ENCODE measurements around the gene CES2. TPM values are rescaled to one million over a fixed set of nuclear protein-coding genes. Genes with fewer than 3 reads are reported as not detected.
A peak's percentile ranks its signal among the peaks of the same experiment; 100 is the strongest.
"Not testable (repeated sequence)": the region's sequence is repeated elsewhere in the genome, so short reads cannot be mapped to it uniquely, and the experiment has no call there.

The CES2 gene
- total RNA-seq, 1 donor from 2014 or later, result 55.7 TPM

GRCh38 chr16:66983033-66983432, 47.7 kb downstream of the CES2 start:
- Histone ChIP-seq H3K4me3 (no peak overlapping the region), H3K27me3 (no peaks in the 10 kb centered on the region), H3K4me1 (no peaks in the 10 kb centered on the region), H3K9me3 (no peaks in the 10 kb centered on the region), H3K27ac (no peak overlapping the region), H3K36me3 (no peaks in the 10 kb centered on the region)
- DNase-seq (ENCODE audit: extremely low spot score in 2 of 2), result no peak
- intact Hi-C loops (cut with DNase I), result no loop called here
- TF ChIP-seq POLR2AphosphoS5 (IDR thresholded peaks at IDR 0.05; ENCODE audit: insufficient read depth in 1 of 2, low read depth in 1 of 2) (no peak), POLR2A (IDR thresholded peaks at IDR 0.05) (no peak), CTCF (IDR thresholded peaks at IDR 0.05) (no peak)

GRCh38 chr16:66984892-66985311, 49.6 kb downstream of the CES2 start:
- TF ChIP-seq CTCF (IDR thresholded peaks at IDR 0.05), result no peak
- no peak for TF ChIP-seq POLR2A (IDR thresholded peaks at IDR 0.05)
- no peak for TF ChIP-seq POLR2AphosphoS5 (IDR thresholded peaks at IDR 0.05; ENCODE audit: insufficient read depth in 1 of 2, low read depth in 1 of 2)
- H3K9me3 ChIP-seq, result no peaks in the 10 kb centered on the region
- no peak overlapping the region for H3K27ac ChIP-seq
- no peaks in the 10 kb centered on the region for H3K4me1 ChIP-seq
- no peak for DNase-seq (ENCODE audit: extremely low spot score in 2 of 2)
- H3K27me3 ChIP-seq, result no peaks in the 10 kb centered on the region
- H3K36me3 ChIP-seq, result no peaks in the 10 kb centered on the region
- intact Hi-C loops (cut with DNase I), result no loop called here
- H3K4me3 ChIP-seq, result no peak overlapping the region

GRCh38 chr16:66986559-66986958, 51.2 kb downstream of the CES2 start:
- intact Hi-C loops (cut with DNase I), result no loop called here
- no peak overlapping the region for H3K27ac ChIP-seq
- H3K27me3 ChIP-seq, result no peaks in the 10 kb centered on the region
- no peaks in the 10 kb centered on the region for H3K36me3 ChIP-seq
- H3K4me3 ChIP-seq, result no peak overlapping the region
- DNase-seq (ENCODE audit: extremely low spot score in 2 of 2), result no peak
- no peaks in the 10 kb centered on the region for H3K9me3 ChIP-seq
- no peak for TF ChIP-seq POLR2AphosphoS5 (IDR thresholded peaks at IDR 0.05; ENCODE audit: insufficient read depth in 1 of 2, low read depth in 1 of 2)
- no peak for TF ChIP-seq POLR2A (IDR thresholded peaks at IDR 0.05)
- TF ChIP-seq CTCF (IDR thresholded peaks at IDR 0.05), result no peak
- H3K4me1 ChIP-seq, result no peaks in the 10 kb centered on the region

GRCh38 chr16:66988197-66988788, 53.0 kb downstream of the CES2 start, which contains the start of gene CES4A:
Gene CES4A, plus strand, starts transcription at chr16:66988589. Its CDS starts 184 bp downstream, at chr16:66988773.
- intact Hi-C loops (cut with DNase I), result no loop called here
- H3K27me3 ChIP-seq, result no peaks in the 10 kb centered on the region
- no peak within 1 kb of the TSS for H3K27ac ChIP-seq
- no peaks in the 10 kb centered on the region for H3K9me3 ChIP-seq
- H3K4me1 ChIP-seq, result no peaks in the 10 kb centered on the region
- no peak within 1 kb of the TSS for H3K4me3 ChIP-seq
- no peaks in the 10 kb centered on the region for H3K36me3 ChIP-seq
- no peak for DNase-seq (ENCODE audit: extremely low spot score in 2 of 2)
- TF ChIP-seq CTCF (IDR thresholded peaks at IDR 0.05), result no peak
- TF ChIP-seq POLR2AphosphoS5 (IDR thresholded peaks at IDR 0.05; ENCODE audit: insufficient read depth in 1 of 2, low read depth in 1 of 2), result peak in 1 of 2 donors; percentile 11

- Histone ChIP-seq H3K36me3 (no peaks in the 10 kb centered on the region), H3K27ac (no peak overlapping the region), H3K9me3 (no peaks in the 10 kb centered on the region), H3K4me1 (no peaks in the 10 kb centered on the region), H3K4me3 (no peak overlapping the region), H3K27me3 (no peaks in the 10 kb centered on the region)
- intact Hi-C loops (cut with DNase I), result no loop called here
- no peak for TF ChIP-seq POLR2A (IDR thresholded peaks at IDR 0.05)
- no peak for TF ChIP-seq POLR2AphosphoS5 (IDR thresholded peaks at IDR 0.05; ENCODE audit: insufficient read depth in 1 of 2, low read depth in 1 of 2)
- no peak for TF ChIP-seq CTCF (IDR thresholded peaks at IDR 0.05)
- no peak for DNase-seq (ENCODE audit: extremely low spot score in 2 of 2)
These were observed 56.3 kb downstream of the CES2 start for GRCh38 chr16:66991545-66992077.

GRCh38 chr16:66993558-66993957, 58.2 kb downstream of the CES2 start:
- H3K9me3 ChIP-seq; DNase-seq (ENCODE audit: extremely low spot score in 2 of 2); H3K27me3 ChIP-seq; intact Hi-C loops (cut with DNase I); H3K4me3 ChIP-seq; H3K36me3 ChIP-seq; H3K4me1 ChIP-seq; H3K27ac ChIP-seq: not testable (repeated sequence)
